T1000 (cell line): ENCODE data around the gene ANXA6.
"Not testable (repeated sequence)": the region's sequence is repeated elsewhere in the genome, so short reads cannot be mapped to it uniquely, and the experiment has no call there.

ENCODE experiments used
- DNase-seq: peaks from one replicate; lab custom pipeline; 2025; ENCODE audit warnings: mixed read lengths; lab: John Stamatoyannopoulos, UW

Gene ANXA6

DNA sequence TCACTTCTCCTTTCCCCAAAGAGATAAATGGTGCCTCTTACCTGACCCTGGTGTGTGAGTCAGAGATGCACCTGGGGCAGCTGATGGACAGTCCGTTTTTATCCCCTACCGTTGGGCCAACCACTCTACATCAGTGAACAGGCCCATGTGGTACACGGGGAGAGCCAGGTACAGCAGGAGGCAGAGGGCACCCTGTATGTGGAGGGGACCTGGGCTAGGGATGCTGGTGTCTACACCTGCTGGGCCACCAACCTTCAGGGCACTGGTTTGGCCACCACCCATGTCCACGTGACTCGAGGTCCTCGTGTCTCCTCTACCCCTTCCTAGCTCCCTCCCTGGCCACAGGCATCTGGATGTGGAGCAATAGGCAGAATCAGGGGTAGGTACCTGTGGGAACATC lies 22.7 kb upstream of the ANXA6 start:
- no peak for DNase-seq

DNA sequence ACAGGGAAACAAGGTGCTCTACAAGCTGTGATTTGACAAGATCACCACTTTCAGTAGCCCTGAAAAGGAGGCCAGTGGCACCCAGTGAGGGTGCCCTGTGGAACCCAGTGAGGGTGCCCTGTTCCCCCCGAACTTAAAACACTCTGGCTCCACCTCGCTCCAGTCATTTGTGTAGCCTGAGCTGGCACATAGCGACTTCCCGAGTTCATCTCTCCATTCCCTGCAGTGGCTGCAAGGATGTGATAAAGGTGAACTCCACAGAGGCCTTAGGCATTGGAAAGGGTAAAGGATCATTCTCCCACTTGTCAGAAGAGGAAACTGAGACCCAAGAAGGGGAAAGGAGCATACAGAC lies 21.9 kb upstream of the ANXA6 start:
- no peak for DNase-seq

- no peak for DNase-seq
Observed at GRCh38 chr5:151178777-151179488, 21.4 kb upstream of the ANXA6 start.

GRCh38 chr5:151178372-151178771 lies 20.8 kb upstream of the ANXA6 start:
- no peak for DNase-seq

DNA sequence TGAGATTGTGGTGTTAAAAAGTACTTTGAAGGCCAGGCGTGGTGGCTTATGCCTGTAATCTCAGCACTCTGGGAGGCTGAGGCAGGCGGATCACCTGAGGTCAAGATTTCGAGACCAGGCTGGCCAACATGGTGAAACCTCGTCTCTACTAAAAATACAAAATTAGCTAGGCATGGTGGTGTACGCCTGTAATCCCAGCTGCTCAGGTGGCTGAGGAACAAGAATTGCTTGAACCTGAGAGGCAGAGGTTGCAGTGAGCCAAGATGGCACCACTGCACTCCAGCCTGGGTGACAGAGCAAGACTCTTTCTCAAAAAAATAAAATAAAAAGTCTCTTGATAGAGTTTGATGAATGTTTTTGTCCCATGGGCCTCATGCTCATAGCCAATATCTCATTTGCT lies 18.7 kb upstream of the ANXA6 start:
- not testable (repeated sequence) for DNase-seq

DNA sequence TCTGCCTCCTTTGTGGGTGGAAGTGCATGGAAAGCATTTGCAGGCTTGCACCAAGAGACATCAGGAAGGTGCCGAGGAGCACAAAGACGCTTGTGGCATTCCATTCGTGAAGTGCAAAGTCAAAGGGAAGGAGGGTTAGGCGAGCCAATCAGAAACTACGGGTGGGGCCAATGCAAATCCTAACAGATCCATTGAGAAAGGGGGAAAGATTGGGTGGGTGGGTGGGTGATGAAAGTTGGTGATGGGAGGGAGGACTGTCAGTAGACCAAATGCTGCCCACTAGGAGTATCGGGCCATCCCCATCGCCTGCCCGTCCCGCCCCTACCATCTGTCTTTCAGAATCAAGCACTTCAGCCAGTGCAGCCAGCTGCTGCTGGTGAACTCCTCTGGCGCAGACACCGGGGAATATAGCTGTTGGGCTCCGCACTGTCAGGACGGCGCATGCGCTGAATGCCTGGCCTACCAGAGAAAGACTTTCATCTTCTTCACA lies 17.1 kb upstream of the ANXA6 start:
- DNase-seq: no peak

GRCh38 chr5:151173711-151174611 lies 16.4 kb upstream of the ANXA6 start:
- DNase-seq: no peak

GRCh38 chr5:151171529-151171928 lies 13.9 kb upstream of the ANXA6 start:
- no peak for DNase-seq

- DNase-seq: no peak
Observed at GRCh38 chr5:151168602-151169344, 11.2 kb upstream of the ANXA6 start.

- DNase-seq: no peak
Observed at GRCh38 chr5:151167022-151167421, 9.4 kb upstream of the ANXA6 start.

DNA sequence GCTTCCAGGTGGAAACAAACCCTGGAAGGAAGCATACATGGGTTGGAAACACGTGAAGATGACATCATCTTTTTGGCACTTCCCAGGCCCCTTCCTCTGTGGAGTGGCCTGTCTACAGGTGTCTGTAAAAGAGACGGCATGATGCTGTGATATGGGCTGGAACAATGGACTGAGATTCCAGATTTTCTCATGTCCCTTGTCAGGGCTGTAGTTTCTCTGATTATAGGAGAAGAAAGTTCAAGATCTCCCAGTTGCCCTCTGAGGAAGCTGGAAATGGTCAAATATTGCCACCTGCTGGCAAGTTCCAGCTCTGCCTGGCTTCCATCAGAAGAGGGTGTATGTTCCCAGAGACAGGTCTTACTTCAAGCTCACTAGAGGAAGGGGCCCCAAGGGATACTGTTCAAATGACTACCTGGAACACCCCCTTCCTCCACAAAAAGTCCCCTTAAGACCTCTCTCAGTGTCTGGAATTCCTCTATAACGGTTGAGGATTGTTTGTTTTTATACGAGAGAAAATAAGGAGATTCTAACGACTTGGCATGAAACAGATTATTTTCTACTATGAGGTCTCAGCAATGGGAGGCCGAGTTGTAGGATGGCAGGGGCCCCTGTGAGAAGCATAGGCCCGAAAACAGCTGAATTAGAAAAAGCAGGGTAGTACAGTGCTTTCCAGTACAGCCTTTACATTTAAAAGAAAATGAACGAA lies 7.3 kb upstream of the ANXA6 start:
- peak; percentile 61 for DNase-seq

- no peak for DNase-seq
Observed at GRCh38 chr5:151162776-151163175, 5.2 kb upstream of the ANXA6 start.

DNA sequence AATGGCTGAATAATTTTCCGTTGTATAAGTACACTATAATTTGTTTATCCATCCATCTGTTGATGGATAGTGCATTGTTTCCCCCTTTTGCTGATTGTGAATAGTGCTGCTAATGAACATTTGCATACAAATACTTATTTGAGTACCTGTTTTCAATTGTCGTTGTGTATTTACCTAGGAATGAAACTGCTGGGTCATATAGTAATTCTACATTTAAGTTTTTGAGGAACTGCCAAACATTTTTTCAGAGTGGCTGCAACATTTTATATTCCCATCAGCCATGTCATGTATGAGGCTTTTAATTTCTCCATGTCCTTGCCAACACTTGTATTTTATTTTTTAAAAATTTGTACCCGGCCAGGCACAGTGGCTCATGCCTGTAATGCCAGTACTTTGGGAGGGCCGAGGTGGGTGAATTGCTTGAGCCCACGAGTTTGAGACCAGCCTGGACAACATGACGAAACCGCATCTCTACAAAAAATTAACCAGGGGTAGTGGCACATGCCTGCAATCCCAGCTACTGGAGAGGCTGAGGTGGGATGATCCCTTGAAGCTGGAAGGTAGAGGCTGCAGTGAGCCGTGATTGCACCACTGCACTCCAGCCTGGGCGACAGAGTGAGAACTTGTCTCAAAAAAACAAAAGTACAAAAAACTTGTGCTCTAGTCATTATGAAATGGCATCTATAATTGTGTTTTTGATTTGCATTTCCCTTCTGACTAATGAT lies 2.2 kb upstream of the ANXA6 start:
- no peak for DNase-seq

DNA sequence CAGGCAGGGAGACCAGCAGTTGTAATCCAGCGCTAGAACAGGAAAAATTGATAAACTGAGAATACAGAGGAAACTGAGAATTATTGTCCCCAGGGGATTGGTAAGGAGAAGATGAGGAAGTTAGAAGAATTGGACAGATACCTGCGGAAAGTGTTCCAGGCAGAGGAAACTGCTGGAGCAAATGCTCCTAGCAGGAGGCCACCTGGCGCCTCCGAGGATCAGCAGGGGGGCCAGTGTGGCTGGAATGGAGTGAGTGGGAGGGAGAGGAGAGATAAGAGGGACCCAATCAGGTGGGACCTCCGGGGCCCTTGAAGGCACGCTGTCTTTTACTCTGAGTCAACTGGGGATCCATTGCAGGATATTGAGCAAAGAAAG lies 695 bp upstream of the ANXA6 start:
- no peak for DNase-seq

- DNase-seq: no peak
Observed at GRCh38 chr5:151156507-151157420, 815 bp downstream of the ANXA6 start.

- DNase-seq: no peak
Observed at GRCh38 chr5:151155775-151156506, 1.6 kb downstream of the ANXA6 start.

- DNase-seq: no peak
Observed at GRCh38 chr5:151154931-151155774, 2.4 kb downstream of the ANXA6 start.

- no peak for DNase-seq
Observed at GRCh38 chr5:151153766-151154272, 3.8 kb downstream of the ANXA6 start.
